Neural crest cell (in vitro differentiated cells): ENCODE results near the gene PXMP2. TPM values are rescaled to one million over a fixed set of nuclear protein-coding genes. Genes with fewer than 3 reads are reported as not detected.

ENCODE experiments used
- DNase-seq: peaks from one replicate; pipeline ENCODE4 v3.0.0; 2021; ENCODE audit warnings: low read depth, mixed read lengths, low spot score
- H3K27ac Mint-ChIP-seq: one replicate; pipeline ENCODE4 v1.8.0; 2021; ENCODE audit warnings: mild to moderate bottlenecking, mixed read lengths; ENCODE audit not compliant: unreplicated experiment
- H3K27me3 Mint-ChIP-seq: 2 replicates; pipeline ENCODE4 v1.8.0; 2021; ENCODE audit warnings: low read depth, mild to moderate bottlenecking, mixed read lengths
- H3K36me3 Mint-ChIP-seq: 2 replicates; pipeline ENCODE4 v1.8.0; 2021; ENCODE audit warnings: low read depth, mild to moderate bottlenecking, mixed read lengths
- H3K4me1 Mint-ChIP-seq: 2 replicates; pipeline ENCODE4 v1.8.0; 2021; ENCODE audit warnings: mixed read lengths
- H3K4me3 Mint-ChIP-seq: one replicate; pipeline ENCODE4 v1.8.0; 2021; ENCODE audit warnings: mild to moderate bottlenecking, mixed read lengths
- H3K9me3 Mint-ChIP-seq: 2 replicates; pipeline ENCODE4 v1.8.0; 2021; ENCODE audit warnings: mixed read lengths
- CTCF ChIP-seq: fragments of 200-600 bp; sonication (generic); conservative IDR thresholded peaks from 2 replicates; pipeline ENCODE4 v1.5.0; 2021; ENCODE audit warnings: antibody characterized with exemption, mild to moderate bottlenecking
- total RNA-seq: library from RNA; stranded (reverse); gene quantifications from 2 replicates; pipeline ENCODE4 v1.2.1, GENCODE V29; 2021

PXMP2 gene
- total RNA-seq, 1 donor from 2014 or later = 33.5 TPM

- H3K36me3 Mint-ChIP-seq = peaks cover 27% of the 10 kb centered on the region
- DNase-seq = no peak
- TF ChIP-seq CTCF = no peak
- H3K27ac Mint-ChIP-seq = no peak overlapping the region
- H3K4me1 Mint-ChIP-seq = no peaks in the 10 kb centered on the region
- H3K9me3 Mint-ChIP-seq = no peaks in the 10 kb centered on the region
- H3K27me3 Mint-ChIP-seq = no peaks in the 10 kb centered on the region
- H3K4me3 Mint-ChIP-seq = no peak overlapping the region
These were observed 45.4 kb upstream of the PXMP2 start for GRCh38 chr12:132641811-132642650.

GRCh38 chr12:132642846-132643835 is 44.2 kb upstream of the PXMP2 start:
- TF ChIP-seq CTCF = no peak
- H3K27ac Mint-ChIP-seq = no peak overlapping the region
- H3K4me3 Mint-ChIP-seq = no peak overlapping the region
- H3K27me3 Mint-ChIP-seq = no peaks in the 10 kb centered on the region
- DNase-seq = no peak
- no peaks in the 10 kb centered on the region for H3K9me3 Mint-ChIP-seq
- H3K36me3 Mint-ChIP-seq = peaks cover 28% of the 10 kb centered on the region
- no peaks in the 10 kb centered on the region for H3K4me1 Mint-ChIP-seq

GRCh38 chr12:132646850-132647249 is 40.5 kb upstream of the PXMP2 start:
- no peak for TF ChIP-seq CTCF
- Mint-ChIP-seq H3K9me3 (no peaks in the 10 kb centered on the region), H3K4me3 (no peak overlapping the region), H3K4me1 (no peaks in the 10 kb centered on the region), H3K27ac (no peak overlapping the region), H3K36me3 (peaks cover 23% of the 10 kb centered on the region), H3K27me3 (no peaks in the 10 kb centered on the region)
- DNase-seq = no peak

- DNase-seq = no peak
- no peak for TF ChIP-seq CTCF
These were observed 39.5 kb upstream of the PXMP2 start for GRCh38 chr12:132647858-132648257.

GRCh38 chr12:132648616-132649225 is 38.7 kb upstream of the PXMP2 start:
- Mint-ChIP-seq H3K27ac (no peak overlapping the region), H3K4me1 (no peaks in the 10 kb centered on the region), H3K27me3 (no peaks in the 10 kb centered on the region), H3K9me3 (no peaks in the 10 kb centered on the region), H3K4me3 (no peak overlapping the region), H3K36me3 (peaks cover 21% of the 10 kb centered on the region)
- TF ChIP-seq CTCF = no peak
- no peak for DNase-seq

More at GRCh38 chr12:132647858-132648257, 39.5 kb upstream of the PXMP2 start:
- Mint-ChIP-seq H3K36me3 (peaks cover 23% of the 10 kb centered on the region), H3K27me3 (no peaks in the 10 kb centered on the region), H3K4me1 (no peaks in the 10 kb centered on the region), H3K4me3 (no peak overlapping the region), H3K27ac (no peak overlapping the region), H3K9me3 (no peaks in the 10 kb centered on the region)
